WTC11 (cell line): ENCODE measurements around the gene CTNNA3. TPM values are rescaled to one million over a fixed set of nuclear protein-coding genes. Genes with fewer than 3 reads are reported as not detected.

Source experiments
- ATAC-seq: fragments of 200-7000 bp; cut with Tn5 transposase; 2 replicates; pipeline ENCODE4 v1.10.0; 2021; ENCODE audit warnings: mild to moderate bottlenecking, moderate library complexity
- CTCF ChIA-PET: fragments of 300-600 bp; sonication (Branson Sonifier 250); formaldehyde crosslinking; loops from one replicate; lab custom pipeline; 2021; ENCODE audit warnings: antibody characterized with exemption; lab: Charles Lee
- POLR2A ChIA-PET: fragments of 350-600 bp; sonication (Branson Sonifier 250); formaldehyde crosslinking; loops from one replicate; lab custom pipeline; 2021; ENCODE audit warnings: antibody characterized with exemption; lab: Charles Lee
- DNase-seq: peaks from one replicate; pipeline ENCODE4 v3.0.0; 2021; ENCODE audit warnings: low spot score
- H3K27ac Mint-ChIP-seq: 2 replicates; pipeline ENCODE4 v1.8.0; 2021; ENCODE audit warnings: mixed read lengths
- H3K27me3 Mint-ChIP-seq: 2 replicates; pipeline ENCODE4 v1.8.0; 2021; ENCODE audit warnings: low read depth, mild to moderate bottlenecking, moderate library complexity, mixed read lengths
- H3K36me3 Mint-ChIP-seq: 2 replicates; pipeline ENCODE4 v1.8.0; 2021; ENCODE audit warnings: mixed read lengths
- H3K4me1 Mint-ChIP-seq: 2 replicates; pipeline ENCODE4 v1.8.0; 2022; ENCODE audit warnings: mixed read lengths
- H3K4me3 Mint-ChIP-seq: 2 replicates; pipeline ENCODE4 v1.8.0; 2021; ENCODE audit warnings: mild to moderate bottlenecking, moderate library complexity, mixed read lengths
- H3K9me3 Mint-ChIP-seq: 2 replicates; pipeline ENCODE4 v1.8.0; 2021; ENCODE audit warnings: mixed read lengths
- ARID4B ChIP-seq: sonication (generic); formaldehyde crosslinking; IDR thresholded peaks from 2 replicates; pipeline ENCODE4 v1.8.0; 2023; ENCODE audit warnings: missing genetic modification reagents, mild to moderate bottlenecking, borderline replicate concordance
- ATF3 ChIP-seq: sonication (generic); formaldehyde crosslinking; conservative IDR thresholded peaks from 2 replicates; pipeline ENCODE4 v1.8.1; 2022; ENCODE audit warnings: mild to moderate bottlenecking, missing genetic modification reagents
- E2F4 ChIP-seq: sonication (generic); formaldehyde crosslinking; IDR thresholded peaks from 2 replicates; pipeline ENCODE4 v1.8.1; 2022; ENCODE audit warnings: low read depth, mild to moderate bottlenecking, moderate library complexity, missing genetic modification reagents, borderline replicate concordance
- MAX ChIP-seq: sonication (generic); formaldehyde crosslinking; IDR thresholded peaks from 2 replicates; pipeline ENCODE4 v1.8.0; 2022; ENCODE audit warnings: mild to moderate bottlenecking, missing genetic modification reagents
- MLX ChIP-seq: sonication (generic); formaldehyde crosslinking; IDR thresholded peaks from 2 replicates; pipeline ENCODE4 v1.8.1; 2023; ENCODE audit warnings: mild to moderate bottlenecking, missing genetic modification reagents, moderate library complexity
- NFYB ChIP-seq: sonication (generic); formaldehyde crosslinking; conservative IDR thresholded peaks from 2 replicates; pipeline ENCODE4 v1.8.0; 2022; ENCODE audit warnings: low read depth, missing genetic modification reagents
- NR1H2 ChIP-seq: sonication (generic); formaldehyde crosslinking; IDR thresholded peaks from 2 replicates; pipeline ENCODE4 v1.9.0; 2021; ENCODE audit warnings: mild to moderate bottlenecking, moderate library complexity, missing genetic modification reagents
- NR2C2 ChIP-seq: sonication (generic); formaldehyde crosslinking; IDR thresholded peaks from 2 replicates; pipeline ENCODE4 v1.8.0; 2022; ENCODE audit warnings: mild to moderate bottlenecking, missing genetic modification reagents
- NR3C1 ChIP-seq: sonication (generic); formaldehyde crosslinking; conservative IDR thresholded peaks from 2 replicates; pipeline ENCODE4 v1.8.1; 2023; ENCODE audit warnings: low read depth, mild to moderate bottlenecking, missing genetic modification reagents
- RORB ChIP-seq: fragments of 250-450 bp; sonication (Bioruptor Pico); IDR thresholded peaks from 2 replicates; pipeline ENCODE4 v1.9.0; 2021; ENCODE audit warnings: mild to moderate bottlenecking
- ZBTB43 ChIP-seq: sonication (generic); formaldehyde crosslinking; IDR thresholded peaks from 2 replicates; pipeline ENCODE4 v1.8.1; 2023; ENCODE audit warnings: mild to moderate bottlenecking, missing genetic modification reagents
- ZNF121 ChIP-seq: sonication (generic); formaldehyde crosslinking; IDR thresholded peaks from 2 replicates; pipeline ENCODE4 v1.8.0; 2023; ENCODE audit warnings: missing genetic modification reagents
- ZNF281 ChIP-seq: sonication (generic); formaldehyde crosslinking; IDR thresholded peaks from 2 replicates; pipeline ENCODE4 v1.8.0; 2023; ENCODE audit warnings: mild to moderate bottlenecking, missing genetic modification reagents
- ZNF416 ChIP-seq: fragments of 250-450 bp; sonication (Bioruptor Pico); IDR thresholded peaks from 2 replicates; pipeline ENCODE4 v1.9.0; 2021; ENCODE audit warnings: mild to moderate bottlenecking, inconsistent platforms
- total RNA-seq: library from RNA; stranded (reverse); gene quantifications from 3 replicates; pipeline ENCODE4 v1.2.3, GENCODE V29; 2021

CTNNA3 gene
- total RNA-seq, 1 experiment from 2014 or later: 6.1 TPM

GRCh38 chr10:67280405-67280804 is 415.6 kb downstream of the CTNNA3 start (continued):
- TF ChIP-seq ZNF281 (CRISPR knock-in tag) (no peak), MAX (CRISPR knock-in tag) (no peak), NFYB (no peak), NR1H2 (CRISPR knock-in tag) (no peak), MLX (no peak), ATF3 (no peak), ZNF121 (CRISPR knock-in tag) (no peak), ZNF416 (CRISPR knock-in tag) (no peak), NR3C1 (CRISPR knock-in tag) (no peak)

GRCh38 chr10:67277402-67277801 is 418.6 kb downstream of the CTNNA3 start:
- ATAC-seq: no peak
- ChIA-PET POLR2A (no interaction called here), CTCF (no interaction called here)
- peaks cover 33% of the 10 kb centered on the region for H3K4me1 Mint-ChIP-seq
- H3K4me3 Mint-ChIP-seq: no peak overlapping the region
- peaks cover 7% of the 10 kb centered on the region for H3K9me3 Mint-ChIP-seq
- no peaks in the 10 kb centered on the region for H3K27me3 Mint-ChIP-seq
- no peak overlapping the region for H3K27ac Mint-ChIP-seq
- no peak for TF ChIP-seq RORB
- TF ChIP-seq NR2C2 (CRISPR knock-in tag): no peak
- TF ChIP-seq E2F4 (CRISPR knock-in tag): no peak
- H3K36me3 Mint-ChIP-seq: peaks cover 13% of the 10 kb centered on the region
- DNase-seq: no peak

GRCh38 chr10:67269828-67270227 is 426.2 kb downstream of the CTNNA3 start:
- H3K27ac Mint-ChIP-seq: no peak overlapping the region
- H3K36me3 Mint-ChIP-seq: no peaks in the 10 kb centered on the region
- POLR2A ChIA-PET: interaction anchor here (1.0 kb wide), 1 partner anchor 19 kb away, joined by 3 read pairs; no protein-coding TSS in a partner anchor
- DNase-seq: no peak
- ATAC-seq: no peak
- CTCF ChIA-PET: interaction anchor here (0.8 kb wide), 1 partner anchor 353 kb away, joined by 3 read pairs; no protein-coding TSS in a partner anchor
- H3K4me3 Mint-ChIP-seq: no peak overlapping the region
- no peaks in the 10 kb centered on the region for H3K27me3 Mint-ChIP-seq
- no peaks in the 10 kb centered on the region for H3K4me1 Mint-ChIP-seq
- TF ChIP-seq ARID4B (CRISPR knock-in tag) (no peak), ZBTB43 (CRISPR knock-in tag) (no peak)
- H3K9me3 Mint-ChIP-seq: no peaks in the 10 kb centered on the region
